Sigmoid colon (tissue), 7 donors: Measurements from ENCODE around the gene NHLH1. TPM values are rescaled to one million over a fixed set of nuclear protein-coding genes. Genes with fewer than 3 reads are reported as not detected.
A peak's percentile ranks its signal among the peaks of the same experiment; 100 is the strongest.

ENCODE experiments used
- DNase-seq: peaks from one replicate; pipeline ENCODE4 v3.0.0-alpha.2; 2019
- H3K27ac ChIP-seq, 4 donors: fragments of 200-600 bp; sonication (generic); one replicate each; pipeline ENCODE4 v1.5.1; 2016 to 2019; ENCODE audit warnings: mild to moderate bottlenecking in 1 of 4
- H3K27me3 ChIP-seq, 3 donors: fragments of 200-600 bp; sonication (generic); one replicate each; pipeline ENCODE4 v1.5.1; 2019; ENCODE audit warnings: mild to moderate bottlenecking in 1 of 3
- H3K36me3 ChIP-seq, 4 donors: fragments of 200-600 bp; sonication (generic); one replicate each; pipeline ENCODE4 v1.5.1; 2016 to 2019
- H3K4me1 ChIP-seq, 4 donors: fragments of 200-600 bp; sonication (generic); one replicate each; pipeline ENCODE4 v1.5.1; 2017 to 2019
- H3K4me3 ChIP-seq, 4 donors: fragments of 200-600 bp; sonication (generic); one replicate each; pipeline ENCODE4 v1.5.1; 2017 to 2019; ENCODE audit warnings: mild to moderate bottlenecking in 2 of 4, moderate library complexity in 1 of 4
- H3K9me3 ChIP-seq, 4 donors: fragments of 200-600 bp in 3 of 4; sonication (generic) in 3 of 4; one replicate each; pipeline versions ENCODE4 v1.5.1 to v1.6.1; 2013 to 2019
- CTCF ChIP-seq, 4 experiments: fragments of 450-650 bp in 3 of 4; fragments of 200-600 bp in 1 of 4; IDR thresholded peaks; one replicate each; pipeline ENCODE4 v1.5.1; 2016 to 2019; ENCODE audit warnings: antibody characterized with exemption in 4 of 4, mild to moderate bottlenecking in 3 of 4, moderate library complexity in 2 of 4
- EP300 ChIP-seq, 4 donors: sonication (generic); formaldehyde crosslinking; IDR thresholded peaks; one replicate each; pipeline ENCODE4 v1.6.1; 2017; ENCODE audit warnings: antibody characterized with exemption in 4 of 4
- POLR2A ChIP-seq, 2 donors: fragments of 450-650 bp; IDR thresholded peaks; one replicate each; pipeline ENCODE4 v1.6.1; 2016; ENCODE audit warnings: antibody characterized with exemption in 2 of 2, mild to moderate bottlenecking in 2 of 2, moderate library complexity in 2 of 2
- POLR2AphosphoS5 ChIP-seq, 4 donors: sonication (generic); formaldehyde crosslinking; IDR thresholded peaks; one replicate each; pipeline ENCODE4 v1.6.1; 2017; ENCODE audit warnings: antibody characterized with exemption in 4 of 4
- WGBS, 2 donors: extraction: QIAGEN DNeasy Blood & Tissue Kit; methylation state at CpG; one replicate each; pipeline ENCODE4 v1.1.7; 2013; 5-methylcytosine and 5-hydroxymethylcytosine counted together
- intact Hi-C: fragments of 100-400 bp; cut with DNase I; formaldehyde crosslinking; loops from one replicate; pipeline ENCODE4 v1.15.1; 2023
- polyA plus RNA-seq, 3 donors: library from polyadenylated mRNA; stranded (reverse); fragments of 200-250 nt; gene quantifications; one replicate each; pipeline ENCODE4 v1.2.3, GENCODE V29; 2013
- total RNA-seq, 4 donors: library from RNA; depleted of rRNA; stranded (reverse); fragments of >200 nt; gene quantifications; one replicate each; pipeline ENCODE4 v1.1.0, GENCODE V29; 2016
- donor health status: healthy with polysubstance abuse.
- donor health status: Bipolar disorder and iron deficiency.
- donor health status: healthy.

The NHLH1 gene
- total and polyA plus RNA-seq, 7 donors: under 0.01 to 0.60 (median 0.12) TPM; not detected in 4

GRCh38 chr1:160354388-160354985 lies 12.4 kb upstream of the NHLH1 start:
- intact Hi-C loops: no loop called here
- Histone ChIP-seq H3K4me3 (no peak overlapping the region), H3K9me3 (no peaks in the 10 kb centered on the region), H3K27me3 (no peaks in the 10 kb centered on the region), H3K4me1 (no peaks in the 10 kb centered on the region), H3K36me3 (peaks cover 57 to 96% (median 82%) of the 10 kb centered on the region in 4 donors), H3K27ac (no peak overlapping the region)
- TF ChIP-seq POLR2AphosphoS5 (IDR thresholded peaks at IDR 0.05): no peak
- peak in 2 of 4 experiments; percentile 11 to 27 for TF ChIP-seq CTCF (IDR thresholded peaks at IDR 0.05)
- no peak for DNase-seq
- 75 to 86% methylated on average over 5 of the region's 5 CpGs for WGBS, 2 donors

GRCh38 chr1:160357286-160358002 lies 9.4 kb upstream of the NHLH1 start:
- Histone ChIP-seq H3K27me3 (no peaks in the 10 kb centered on the region), H3K27ac (peak overlapping the region in 1 of 4 donors; percentile 1), H3K4me1 (no peaks in the 10 kb centered on the region), H3K4me3 (no peak overlapping the region), H3K9me3 (no peaks in the 10 kb centered on the region), H3K36me3 (peaks cover 42 to 78% (median 54%) of the 10 kb centered on the region in 4 donors)
- 87 to 93% methylated on average over 7 of the region's 7 CpGs for WGBS, 2 donors
- intact Hi-C loops: no loop called here
- TF ChIP-seq EP300 (IDR thresholded peaks at IDR 0.05) (no peak), CTCF (IDR thresholded peaks at IDR 0.05) (no peak), POLR2A (IDR thresholded peaks at IDR 0.05) (no peak), POLR2AphosphoS5 (IDR thresholded peaks at IDR 0.05) (no peak)
- no peak for DNase-seq

GRCh38 chr1:160358073-160358472 lies 8.8 kb upstream of the NHLH1 start:
- 92% methylated on average over 4 of the region's 4 CpGs for WGBS, 2 donors

GRCh38 chr1:160359559-160360226 lies 7.2 kb upstream of the NHLH1 start:
- H3K4me1 ChIP-seq: no peaks in the 10 kb centered on the region
- H3K4me3 ChIP-seq: no peak overlapping the region
- H3K27me3 ChIP-seq: no peaks in the 10 kb centered on the region
- intact Hi-C loops: no loop called here
- peaks cover 20 to 55% (median 32%) of the 10 kb centered on the region in 4 donors for H3K36me3 ChIP-seq
- TF ChIP-seq POLR2AphosphoS5 (IDR thresholded peaks at IDR 0.05) (no peak), CTCF (IDR thresholded peaks at IDR 0.05) (no peak), POLR2A (IDR thresholded peaks at IDR 0.05) (no peak), EP300 (IDR thresholded peaks at IDR 0.05) (no peak)
- 84 to 91% methylated on average over 9 of the region's 9 CpGs for WGBS, 2 donors
- DNase-seq: no peak
- H3K9me3 ChIP-seq: no peaks in the 10 kb centered on the region
- H3K27ac ChIP-seq: no peak overlapping the region

More at GRCh38 chr1:160358073-160358472, 8.8 kb upstream of the NHLH1 start:
- intact Hi-C loops: no loop called here
- DNase-seq: no peak
- Histone ChIP-seq H3K4me3 (no peak overlapping the region), H3K27ac (peak overlapping the region in 1 of 4 donors; percentile 1), H3K9me3 (no peaks in the 10 kb centered on the region), H3K4me1 (no peaks in the 10 kb centered on the region), H3K36me3 (peaks cover 36 to 72% (median 48%) of the 10 kb centered on the region in 4 donors), H3K27me3 (no peaks in the 10 kb centered on the region)
- TF ChIP-seq POLR2A (IDR thresholded peaks at IDR 0.05): no peak
- TF ChIP-seq POLR2AphosphoS5 (IDR thresholded peaks at IDR 0.05): no peak
- TF ChIP-seq CTCF (IDR thresholded peaks at IDR 0.05): no peak
- no peak for TF ChIP-seq EP300 (IDR thresholded peaks at IDR 0.05)
